GM12864 (cell line): ENCODE results near the gene CSF1R.
"Not testable (repeated sequence)": the region's sequence is repeated elsewhere in the genome, so short reads cannot be mapped to it uniquely, and the experiment has no call there.

Experiments used
- DNase-seq: peaks from one replicate; pipeline ENCODE4 v3.0.0-alpha.2; 2011; ENCODE audit warnings: low read depth
- H3K4me3 ChIP-seq: 2 replicates; pipeline ENCODE4 v1.5.1; 2011; ENCODE audit warnings: mild to moderate bottlenecking, low read depth, low read length, control low read depth
- CTCF ChIP-seq: IDR thresholded peaks from 2 replicates; pipeline ENCODE4 v1.5.1; 2011; ENCODE audit warnings: low read depth, mild to moderate bottlenecking, moderate library complexity, low read length, control low read depth, inconsistent platforms; ENCODE audit errors: missing control alignments

The CSF1R gene

DNA sequence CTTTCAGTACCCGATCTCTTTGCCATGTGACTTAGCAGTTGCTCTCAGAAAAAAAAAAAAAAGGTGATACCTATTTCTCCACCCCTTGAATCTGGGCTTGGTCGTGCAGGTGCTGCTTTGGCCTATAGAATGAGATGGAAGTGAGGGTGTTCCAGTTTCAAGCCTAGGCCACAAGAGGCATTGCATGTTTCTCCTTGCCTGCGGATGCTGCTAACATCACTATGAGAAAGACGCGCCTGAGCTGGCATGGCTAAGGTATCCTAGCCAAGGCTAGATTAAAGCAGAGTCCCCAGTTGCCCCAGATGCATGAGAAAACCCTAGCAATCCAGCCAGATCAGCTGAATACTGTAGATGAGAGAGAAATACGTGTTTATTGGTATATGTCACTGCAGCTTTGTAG lies 14.7 kb upstream of the CSF1R start:
- no peak for DNase-seq
- H3K4me3 ChIP-seq: no peak overlapping the region
- no peak for TF ChIP-seq CTCF

DNA sequence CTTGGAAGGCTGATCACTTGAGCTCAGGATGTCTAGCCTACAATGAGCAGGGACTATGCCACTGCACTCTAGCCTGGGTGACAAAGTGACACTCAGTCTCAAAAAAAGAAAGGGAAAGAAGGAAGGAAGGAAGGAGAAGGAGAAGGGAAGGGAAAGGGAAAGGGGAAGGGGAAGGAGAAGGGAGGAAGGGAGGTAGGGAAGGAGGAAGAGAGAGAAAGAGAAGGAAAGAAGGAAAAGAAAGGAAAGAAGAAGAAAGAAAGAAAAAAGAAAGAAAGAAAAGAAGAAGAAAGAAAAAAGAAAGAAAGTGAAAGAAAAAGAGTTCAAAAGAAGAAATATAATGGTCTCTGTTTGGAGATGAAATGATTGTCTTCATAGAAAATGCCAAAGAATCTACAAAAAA lies 10.8 kb upstream of the CSF1R start:
- TF ChIP-seq CTCF: no peak
- no peak for DNase-seq

GRCh38 chr5:150092159-150092787 lies 5.9 kb upstream of the CSF1R start:
- DNase-seq: no peak
- TF ChIP-seq CTCF: no peak
- H3K4me3 ChIP-seq: no peak overlapping the region

More for the DNA sequence above, 10.8 kb upstream of the CSF1R start:
- no peak overlapping the region for H3K4me3 ChIP-seq

DNA sequence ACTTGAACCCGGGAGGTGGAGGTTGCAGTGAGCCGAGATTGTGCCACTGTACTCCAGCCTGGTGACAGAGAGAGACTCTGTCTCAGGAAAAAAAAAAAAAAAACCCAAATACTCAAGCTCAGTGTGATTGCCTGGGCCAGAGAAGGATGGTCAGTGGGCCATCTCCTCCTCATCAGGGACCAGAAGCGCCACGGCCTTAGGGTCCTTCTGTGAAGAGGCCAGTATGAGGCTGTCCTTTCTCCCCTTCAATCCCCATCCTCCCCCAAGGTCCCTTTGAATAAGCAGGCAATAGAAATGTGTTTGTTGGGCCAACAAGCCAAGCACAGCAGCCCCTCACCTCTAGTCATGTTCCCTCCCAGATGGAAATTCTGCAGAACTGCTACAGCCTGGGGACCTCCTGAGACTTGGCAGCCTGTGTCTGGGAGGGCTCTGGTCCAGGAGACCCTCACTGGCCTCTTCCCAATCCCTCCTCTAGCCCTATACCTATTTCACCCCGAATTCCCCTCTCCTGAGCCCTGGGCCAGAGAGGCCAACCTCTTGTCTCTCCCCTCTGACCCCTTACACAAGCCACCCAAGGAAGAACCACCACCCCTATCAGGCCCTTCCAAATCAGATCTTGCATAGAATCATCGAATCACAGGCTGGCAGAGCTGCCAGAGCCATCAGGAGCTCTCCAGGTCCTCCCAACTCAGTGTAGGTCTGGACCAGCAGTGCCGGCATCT lies 1.0 kb downstream of the CSF1R start:
- no peak for DNase-seq
- no peak for TF ChIP-seq CTCF
- H3K4me3 ChIP-seq: no peak overlapping the region

DNA sequence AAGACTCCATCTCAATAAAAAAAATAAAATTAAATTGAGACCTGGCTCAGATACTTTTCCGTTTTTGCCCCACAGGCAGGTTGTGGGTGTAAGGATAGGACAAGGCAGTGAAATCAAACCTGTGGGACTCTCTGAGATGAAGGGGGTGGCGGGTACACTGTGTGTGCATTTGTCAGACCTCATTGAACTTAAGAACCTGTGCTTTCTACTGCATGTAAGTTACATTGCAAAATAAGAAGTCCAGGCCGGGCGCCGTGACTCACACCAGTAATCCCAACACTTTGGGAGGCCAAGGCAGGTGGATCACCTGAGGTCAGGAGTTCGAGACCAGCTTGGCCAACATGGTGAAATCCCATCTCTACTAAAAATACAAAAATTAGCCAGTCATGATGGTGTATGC lies 1.6 kb downstream of the CSF1R start:
- not testable (repeated sequence) for H3K4me3 ChIP-seq, DNase-seq

DNA sequence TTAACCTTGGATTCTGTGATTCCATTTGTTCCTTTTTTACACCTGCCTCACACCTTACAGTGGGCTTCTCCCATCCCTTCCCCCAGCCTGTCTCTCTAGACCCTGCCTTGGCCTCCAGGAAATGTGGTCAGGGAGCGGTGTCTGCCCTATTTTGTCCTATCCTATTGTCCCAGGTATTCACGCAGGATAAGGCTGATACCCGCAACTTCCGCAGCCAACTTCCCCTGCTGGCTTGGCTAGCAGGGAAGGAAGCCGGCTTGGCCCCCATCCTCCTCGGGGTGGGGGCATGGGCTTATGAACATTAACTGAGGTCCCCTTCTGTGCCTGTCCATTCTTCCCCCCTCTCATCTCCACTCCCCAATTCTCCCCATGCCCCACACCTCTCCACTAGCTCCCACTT lies 3.5 kb downstream of the CSF1R start:
- H3K4me3 ChIP-seq: no peak overlapping the region
- TF ChIP-seq CTCF: no peak
- no peak for DNase-seq

GRCh38 chr5:150082374-150082773 lies 4.0 kb downstream of the CSF1R start:
- no peak for TF ChIP-seq CTCF
- no peak for DNase-seq
- no peak overlapping the region for H3K4me3 ChIP-seq
